ENCODE data around the gene PDZD2.

The PDZD2 gene

DNA sequence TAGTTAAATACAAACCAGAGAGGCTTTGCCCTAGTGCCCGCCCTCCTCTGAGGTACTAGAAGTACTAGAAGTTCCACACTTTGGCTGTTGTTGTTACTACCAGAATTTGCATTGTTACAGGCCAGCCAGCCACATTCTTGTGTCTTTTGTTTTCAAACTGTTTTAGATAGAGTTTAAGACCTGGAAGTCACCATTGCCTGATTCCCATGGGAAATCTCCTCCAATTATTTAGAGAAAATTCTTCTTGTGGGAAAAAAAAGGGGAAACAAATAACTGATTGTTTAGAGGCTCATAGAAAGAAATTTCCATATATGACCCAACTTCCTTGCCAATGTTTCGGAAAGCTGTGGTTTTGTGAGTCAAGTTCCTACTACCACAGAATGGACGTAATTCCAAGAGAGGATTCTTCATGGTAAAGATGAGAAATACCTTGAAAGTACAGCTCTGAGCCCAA, 282.9 kb downstream of the PDZD2 start:
- no peaks in the 10 kb centered on the region for H3K36me3 ChIP-seq
- no peak overlapping the region for H3K4me2 ChIP-seq
- H3K27me3 ChIP-seq: no peaks in the 10 kb centered on the region

DNA sequence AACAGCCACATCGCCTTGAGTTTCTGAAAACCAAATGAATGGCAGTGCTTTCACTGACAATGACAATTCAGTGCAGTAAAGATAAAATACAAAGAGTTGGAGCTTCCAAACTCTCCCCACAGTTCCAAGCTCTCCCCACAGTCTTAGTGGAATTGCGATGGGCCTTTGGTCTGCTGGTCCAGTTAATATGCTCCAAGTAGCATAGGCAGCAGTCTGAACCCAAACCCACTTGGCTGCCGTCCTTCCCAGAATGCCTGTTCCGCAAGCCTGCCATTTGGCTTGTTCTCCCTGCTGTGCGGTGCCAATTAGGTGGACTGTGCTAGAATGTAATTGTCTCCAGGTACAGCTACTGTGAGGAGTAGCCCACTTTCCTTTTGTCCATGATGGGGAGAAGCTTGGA, 285.1 kb downstream of the PDZD2 start:
- Histone ChIP-seq H3K4me1 (no peaks in the 10 kb centered on the region), H4K20me1 (no peaks in the 10 kb centered on the region), H3K27me3 (no peaks in the 10 kb centered on the region), H3K27ac (no peak overlapping the region), H3K4me3 (no peak overlapping the region), H3K36me3 (no peaks in the 10 kb centered on the region), H3K9me3 (no peaks in the 10 kb centered on the region), H3K9ac (no peak overlapping the region), H3K4me2 (no peak overlapping the region)
- TF ChIP-seq Cebpa-rat (IDR thresholded peaks at IDR 0.05): no peak

More for the DNA sequence above, 282.9 kb downstream of the PDZD2 start:
- H4K20me1 ChIP-seq: no peaks in the 10 kb centered on the region
- H3K4me3 ChIP-seq: no peak overlapping the region
- no peak for TF ChIP-seq Cebpa-rat (IDR thresholded peaks at IDR 0.05)
- no peak overlapping the region for H3K27ac ChIP-seq
- H3K9me3 ChIP-seq: no peaks in the 10 kb centered on the region
- H3K9ac ChIP-seq: no peak overlapping the region
- H3K4me1 ChIP-seq: no peaks in the 10 kb centered on the region

DNA sequence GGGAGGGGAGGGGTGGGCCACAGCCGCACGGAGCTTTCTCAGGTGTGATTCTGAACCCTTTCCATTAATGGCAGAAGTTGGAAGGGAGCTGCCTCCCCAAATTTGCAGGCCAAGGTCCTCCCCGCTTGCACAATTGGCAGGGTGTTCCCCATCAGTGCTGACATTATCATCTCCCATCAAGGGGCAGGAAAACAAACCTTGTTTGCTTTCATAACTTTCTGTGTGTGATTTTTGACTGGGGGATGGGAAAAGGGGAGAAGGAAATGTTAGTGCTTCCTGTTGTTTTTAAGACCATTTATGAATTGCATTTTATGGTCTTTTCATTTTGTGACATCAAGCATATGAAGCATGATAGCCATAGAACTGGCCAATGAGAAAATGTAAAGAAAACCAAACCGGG, 292.9 kb downstream of the PDZD2 start:
- Histone ChIP-seq H3K4me3 (no peak overlapping the region), H3K36me3 (no peaks in the 10 kb centered on the region), H4K20me1 (no peaks in the 10 kb centered on the region), H3K27me3 (no peaks in the 10 kb centered on the region), H3K4me2 (no peak overlapping the region), H3K4me1 (no peaks in the 10 kb centered on the region), H3K9ac (no peak overlapping the region), H3K9me3 (no peaks in the 10 kb centered on the region), H3K27ac (no peak overlapping the region)
- TF ChIP-seq Cebpa-rat (IDR thresholded peaks at IDR 0.05): no peak

DNA sequence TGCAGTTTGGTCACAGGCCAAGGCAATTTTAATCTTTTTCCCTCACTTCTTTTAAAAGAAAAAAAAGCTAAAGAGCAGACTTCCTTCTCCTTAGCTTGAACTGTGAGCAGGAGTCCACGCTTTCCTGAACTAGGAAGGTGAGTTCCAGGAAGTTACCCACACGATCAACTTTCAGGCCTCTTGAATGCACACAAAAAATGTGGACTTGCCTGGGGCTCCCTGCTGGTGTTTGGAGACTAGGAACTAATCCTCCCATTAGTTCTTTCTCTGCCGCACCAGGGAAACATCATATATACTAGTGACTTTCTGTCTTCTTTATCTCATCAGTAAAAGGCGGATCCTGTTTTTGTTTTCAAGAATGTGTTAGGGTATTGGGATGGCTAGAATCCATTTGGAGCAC, 295.2 kb downstream of the PDZD2 start:
- H3K27me3 ChIP-seq: no peaks in the 10 kb centered on the region
- TF ChIP-seq Cebpa-rat (IDR thresholded peaks at IDR 0.05): no peak
- H4K20me1 ChIP-seq: no peaks in the 10 kb centered on the region
- H3K9ac ChIP-seq: no peak overlapping the region
- H3K9me3 ChIP-seq: no peaks in the 10 kb centered on the region
- H3K36me3 ChIP-seq: no peaks in the 10 kb centered on the region
- H3K4me2 ChIP-seq: no peak overlapping the region
- H3K27ac ChIP-seq: no peak overlapping the region
- no peak overlapping the region for H3K4me3 ChIP-seq
- H3K4me1 ChIP-seq: no peaks in the 10 kb centered on the region

DNA sequence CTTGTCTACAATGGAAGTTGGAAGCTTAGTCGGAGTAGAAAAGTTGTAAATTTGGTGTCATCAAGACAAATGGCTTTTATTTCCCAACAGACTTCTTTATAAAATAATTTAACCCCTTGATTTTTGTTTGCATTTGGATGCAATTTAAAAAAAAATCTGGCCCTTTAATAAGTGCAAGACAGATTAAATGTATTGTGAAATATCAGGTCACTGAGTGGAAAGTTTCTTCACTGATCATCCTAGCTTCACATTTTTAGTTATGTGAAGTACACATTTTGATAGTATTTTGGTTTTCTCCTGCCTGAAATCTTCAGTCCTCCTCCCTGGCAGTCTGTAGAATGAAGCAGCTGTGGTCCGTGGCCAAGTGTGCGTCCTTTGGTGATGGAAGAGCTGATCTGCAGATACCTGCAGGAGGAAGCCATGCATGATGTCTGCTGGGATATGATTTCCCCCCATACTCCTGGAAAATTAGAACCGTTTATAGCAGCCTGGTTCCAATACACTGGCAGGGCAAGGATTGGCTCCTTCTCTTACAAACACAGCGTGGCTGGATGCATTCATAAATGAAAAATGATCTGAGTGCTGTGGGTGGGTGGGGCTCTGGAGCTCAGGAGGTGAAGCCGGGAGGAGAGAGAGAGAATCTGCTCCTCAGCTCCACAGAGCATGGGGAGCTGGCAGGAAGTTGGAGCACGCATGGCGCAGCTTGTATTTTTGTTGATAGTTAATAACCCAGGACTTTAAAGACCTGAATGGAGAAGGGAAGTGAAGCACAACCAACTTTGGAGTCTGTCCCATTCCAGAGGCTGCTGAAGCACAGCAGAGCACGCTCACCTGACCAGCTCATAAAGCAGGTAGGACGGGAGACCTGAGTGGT, 296.8 kb downstream of the PDZD2 start:
- Histone ChIP-seq H4K20me1 (no peaks in the 10 kb centered on the region), H3K27me3 (no peaks in the 10 kb centered on the region), H3K4me1 (no peaks in the 10 kb centered on the region), H3K4me3 (no peak overlapping the region), H3K4me2 (no peak overlapping the region), H3K36me3 (no peaks in the 10 kb centered on the region), H3K27ac (no peak overlapping the region), H3K9me3 (no peaks in the 10 kb centered on the region), H3K9ac (no peak overlapping the region)
- no peak for TF ChIP-seq Cebpa-rat (IDR thresholded peaks at IDR 0.05)

DNA sequence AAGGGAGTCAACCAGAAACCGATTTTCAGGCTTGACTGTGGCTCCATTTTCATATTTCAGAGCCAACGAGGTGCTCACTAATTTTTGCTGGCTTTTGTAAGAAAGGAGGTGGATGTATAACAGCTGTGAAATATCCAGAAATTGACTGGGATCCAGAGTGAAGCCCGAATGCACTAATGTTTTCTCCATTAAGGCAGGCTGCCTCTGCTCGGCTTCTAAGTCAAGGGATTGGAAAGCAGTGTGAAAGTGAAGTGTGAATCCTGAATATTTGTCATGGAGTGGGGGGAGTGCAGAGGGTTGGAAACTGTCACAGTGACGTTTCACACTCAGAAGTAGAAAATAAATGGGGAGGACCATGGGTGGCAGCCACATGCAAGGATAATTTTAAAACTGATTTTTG, 297.8 kb downstream of the PDZD2 start:
- Histone ChIP-seq H3K27ac (no peak overlapping the region), H3K4me2 (no peak overlapping the region), H3K9ac (no peak overlapping the region), H3K4me1 (no peaks in the 10 kb centered on the region), H3K4me3 (no peak overlapping the region), H3K36me3 (no peaks in the 10 kb centered on the region), H3K9me3 (no peaks in the 10 kb centered on the region), H3K27me3 (no peaks in the 10 kb centered on the region), H4K20me1 (no peaks in the 10 kb centered on the region)
- no peak for TF ChIP-seq Cebpa-rat (IDR thresholded peaks at IDR 0.05)

DNA sequence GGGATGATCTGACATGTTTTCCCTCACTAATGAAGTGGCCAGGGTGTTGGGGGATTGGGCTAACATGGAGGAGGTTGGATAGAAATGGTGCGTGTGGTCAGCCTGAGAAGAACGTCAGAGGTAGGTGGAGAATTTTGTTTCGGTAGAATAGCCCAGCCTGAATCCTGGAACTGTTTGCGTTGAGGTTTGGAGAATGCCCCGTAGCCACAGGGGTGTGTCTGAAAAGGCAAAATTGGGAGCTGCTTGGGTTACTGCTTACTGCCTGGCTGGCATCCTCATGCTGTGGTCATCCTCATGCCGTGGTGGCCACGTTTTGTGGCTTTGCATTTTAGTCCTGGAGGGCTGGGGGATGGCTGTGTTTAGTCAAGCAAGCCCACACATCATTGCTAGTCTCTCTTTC, 298.3 kb downstream of the PDZD2 start:
- Histone ChIP-seq H3K4me1 (no peaks in the 10 kb centered on the region), H3K27me3 (no peaks in the 10 kb centered on the region), H3K27ac (no peak overlapping the region)

DNA sequence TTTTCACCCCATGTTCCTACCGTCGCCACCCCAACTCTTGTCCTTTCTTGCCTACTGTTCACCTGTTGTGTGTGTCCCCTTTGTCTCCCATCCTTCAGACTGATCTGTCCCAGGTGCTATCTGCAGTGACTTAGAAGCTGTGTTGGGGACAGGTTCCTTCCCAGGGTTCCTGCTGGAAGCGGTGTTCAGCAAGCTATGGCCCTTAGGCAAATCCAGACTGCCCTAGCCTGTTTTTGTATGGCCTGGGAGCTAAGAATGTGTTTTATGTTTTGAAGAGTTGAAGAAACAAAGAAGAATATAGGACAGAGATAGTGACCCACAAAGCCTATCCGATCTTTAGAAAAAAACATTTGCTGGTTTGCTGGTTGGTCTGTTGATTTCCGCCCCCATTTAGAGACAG, 298.8 kb downstream of the PDZD2 start:
- Histone ChIP-seq H3K4me3 (no peak overlapping the region), H3K9ac (no peak overlapping the region), H3K9me3 (no peaks in the 10 kb centered on the region), H3K27ac (no peak overlapping the region), H3K4me2 (no peak overlapping the region), H3K4me1 (no peaks in the 10 kb centered on the region), H3K27me3 (no peaks in the 10 kb centered on the region), H3K36me3 (no peaks in the 10 kb centered on the region), H4K20me1 (no peaks in the 10 kb centered on the region)
- TF ChIP-seq Cebpa-rat (IDR thresholded peaks at IDR 0.05): no peak

More for the DNA sequence above, 298.3 kb downstream of the PDZD2 start:
- TF ChIP-seq Cebpa-rat (IDR thresholded peaks at IDR 0.05): no peak
- H3K9me3 ChIP-seq: no peaks in the 10 kb centered on the region
- no peak overlapping the region for H3K4me3 ChIP-seq
- H3K9ac ChIP-seq: no peak overlapping the region
- no peaks in the 10 kb centered on the region for H3K36me3 ChIP-seq
- no peak overlapping the region for H3K4me2 ChIP-seq
- no peaks in the 10 kb centered on the region for H4K20me1 ChIP-seq

DNA sequence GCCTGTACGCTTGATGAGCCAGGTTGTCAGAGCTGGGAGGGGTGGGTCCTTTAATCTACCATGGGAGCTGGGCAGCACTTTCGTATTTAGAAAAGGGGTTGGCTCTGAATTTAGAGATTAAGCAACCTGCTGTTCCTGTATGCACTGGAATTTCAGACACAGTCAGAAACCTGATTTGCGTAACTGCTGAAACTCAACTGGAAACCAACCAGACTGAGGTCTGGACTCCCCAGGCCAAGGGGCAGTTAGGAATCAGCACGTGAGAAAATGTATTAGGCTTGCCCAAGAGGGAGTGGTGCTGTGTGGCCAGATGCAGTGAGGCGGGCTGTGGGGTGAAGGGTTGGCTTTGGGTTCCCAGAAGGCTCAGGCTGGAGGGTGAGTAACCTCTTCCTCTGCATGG, 300.2 kb downstream of the PDZD2 start:
- H4K20me1 ChIP-seq: no peaks in the 10 kb centered on the region
- H3K36me3 ChIP-seq: no peaks in the 10 kb centered on the region
- H3K9me3 ChIP-seq: no peaks in the 10 kb centered on the region
- H3K27ac ChIP-seq: no peak overlapping the region
- H3K4me1 ChIP-seq: no peaks in the 10 kb centered on the region
- no peak overlapping the region for H3K4me2 ChIP-seq
- H3K27me3 ChIP-seq: no peaks in the 10 kb centered on the region
- no peak overlapping the region for H3K4me3 ChIP-seq
- no peak for TF ChIP-seq Cebpa-rat (IDR thresholded peaks at IDR 0.05)
- no peak overlapping the region for H3K9ac ChIP-seq

DNA sequence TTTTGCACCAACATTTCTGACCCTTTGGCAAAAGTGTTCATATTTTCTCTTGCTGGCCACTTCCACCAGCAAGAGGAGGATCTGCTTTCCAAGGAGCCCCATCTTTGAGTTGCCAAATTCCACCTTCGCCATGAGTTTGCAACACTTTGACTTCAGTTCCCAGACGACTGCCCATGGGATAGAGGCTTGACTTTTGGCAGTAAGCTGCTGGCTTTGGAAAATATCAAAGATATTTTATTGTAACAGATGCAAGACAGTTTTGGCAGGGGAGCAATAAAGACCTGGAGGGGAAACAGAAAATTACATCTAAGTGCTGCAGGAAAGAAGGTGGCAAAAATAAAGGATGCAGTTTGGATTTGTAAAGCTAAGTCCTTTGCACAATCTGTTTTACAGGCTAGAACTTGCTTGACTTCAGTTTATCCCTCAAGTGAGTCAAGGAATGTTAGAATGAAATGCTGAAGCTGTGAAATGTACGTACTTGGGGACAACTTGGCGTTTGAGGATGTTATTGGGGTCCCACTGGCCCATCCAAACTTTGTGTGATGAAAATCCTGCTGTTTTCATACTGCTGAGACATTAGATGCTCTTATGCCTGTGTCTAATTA, 302.3 kb downstream of the PDZD2 start:
- Histone ChIP-seq H3K9me3 (no peaks in the 10 kb centered on the region), H3K4me3 (no peak overlapping the region), H3K27me3 (no peaks in the 10 kb centered on the region), H3K9ac (no peak overlapping the region), H3K36me3 (no peaks in the 10 kb centered on the region), H3K27ac (no peak overlapping the region), H3K4me1 (no peaks in the 10 kb centered on the region), H4K20me1 (no peaks in the 10 kb centered on the region), H3K4me2 (no peak overlapping the region)
- no peak for TF ChIP-seq Cebpa-rat (IDR thresholded peaks at IDR 0.05)
